CD4-positive, alpha-beta T cell treated with Interleukin-10 for 1 hour (primary cell): ENCODE measurements around the gene DHX15.
"Not testable (repeated sequence)": the region's sequence is repeated elsewhere in the genome, so short reads cannot be mapped to it uniquely, and the experiment has no call there.

ENCODE experiments used
- DNase-seq: peaks from one replicate; pipeline ENCODE4 v3.0.0-alpha.2; 2020

DHX15 gene

DNA sequence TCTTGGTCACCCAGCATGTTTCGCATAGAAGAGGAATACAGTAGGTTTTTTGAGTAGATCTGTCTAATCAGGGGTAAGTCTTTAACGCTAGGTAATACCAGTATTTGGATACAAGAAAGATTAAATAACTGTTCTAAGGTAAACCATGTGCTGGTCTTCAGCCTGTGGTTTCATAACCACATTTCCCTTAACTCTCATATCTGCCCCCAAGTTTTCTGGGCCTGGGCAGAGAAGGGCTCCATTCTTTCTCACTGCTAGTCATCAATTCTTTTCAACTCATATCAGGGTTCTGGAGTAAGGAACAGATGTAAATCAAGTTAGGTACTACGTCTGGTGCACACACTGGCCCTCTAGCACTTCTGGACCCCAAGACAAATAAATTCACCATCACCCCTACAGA is 49.0 kb downstream of the DHX15 start:
- no peak for DNase-seq

DNA sequence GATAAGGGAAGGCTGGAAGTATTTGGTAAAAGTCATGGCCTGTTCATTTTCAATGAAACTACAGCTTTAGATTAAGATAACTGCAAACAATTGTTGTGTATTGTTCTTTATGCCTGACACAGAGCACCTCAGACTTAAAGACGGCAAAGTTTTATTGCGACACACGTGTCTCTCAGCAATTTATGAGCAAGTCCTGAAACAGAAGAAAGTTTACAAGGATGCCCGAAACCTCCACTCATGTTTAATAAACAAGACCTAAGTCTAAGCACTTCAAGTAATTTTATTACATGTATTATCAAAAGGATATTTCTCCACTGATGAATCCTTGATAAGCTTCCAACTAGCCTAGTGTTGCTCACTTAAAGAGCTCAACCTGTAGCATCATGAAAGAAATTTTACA is 51.0 kb downstream of the DHX15 start:
- DNase-seq: no peak

DNA sequence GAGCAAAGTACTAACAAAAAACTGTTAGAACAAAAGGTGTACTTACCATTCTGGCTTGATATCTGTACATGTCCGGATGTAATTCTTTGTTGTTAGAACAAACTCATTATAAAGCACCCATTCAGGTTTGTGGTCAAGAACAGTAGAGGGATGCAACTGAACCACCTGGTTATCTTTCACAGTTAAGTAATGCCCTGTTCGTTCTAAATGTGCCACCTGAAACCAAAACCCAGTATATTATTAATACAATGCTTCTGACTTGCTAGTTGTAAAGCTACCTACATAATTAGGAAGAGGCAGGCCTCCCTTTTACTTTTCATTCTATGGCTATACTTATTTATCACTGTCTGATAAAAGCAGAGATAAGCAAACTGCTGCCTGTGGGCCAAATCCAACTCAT is 54.8 kb downstream of the DHX15 start:
- DNase-seq: no peak

DNA sequence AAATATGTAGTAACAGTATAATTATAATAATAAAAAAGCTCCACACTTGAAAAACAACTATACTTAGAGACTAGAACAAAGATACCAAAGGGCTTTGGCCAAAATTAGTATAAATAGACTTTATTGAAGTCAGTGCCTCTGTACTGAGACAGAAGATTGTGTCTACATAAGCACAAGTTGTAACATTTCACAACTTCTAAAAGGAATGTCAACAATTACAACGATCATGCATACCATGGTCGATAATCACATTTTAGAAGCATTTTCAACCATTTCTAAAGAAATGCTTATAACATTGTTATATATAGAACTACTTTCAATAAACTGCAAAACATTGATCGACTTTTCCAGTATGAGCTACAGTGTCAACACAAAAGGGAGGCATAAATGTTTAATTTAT is 57.0 kb downstream of the DHX15 start:
- DNase-seq: no peak

DNA sequence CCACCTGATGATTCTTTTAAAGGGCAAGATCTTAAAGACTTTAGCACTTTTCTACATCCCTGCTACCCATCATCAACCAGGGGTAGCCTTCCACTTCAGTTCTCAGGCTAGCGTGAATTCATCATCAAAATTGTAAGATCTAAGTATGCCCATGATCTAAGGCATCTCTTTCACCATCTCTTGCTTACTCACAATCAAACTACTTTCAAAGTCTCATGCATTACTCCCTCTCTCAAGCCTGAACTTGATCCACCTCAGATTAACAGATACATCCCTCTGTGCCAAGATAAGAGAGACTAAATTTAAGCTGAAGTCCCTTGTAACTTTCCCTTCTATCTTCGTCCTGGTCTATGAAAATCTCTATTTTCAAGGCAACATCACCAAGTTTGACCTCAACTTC is 62.8 kb downstream of the DHX15 start:
- DNase-seq: no peak

DNA sequence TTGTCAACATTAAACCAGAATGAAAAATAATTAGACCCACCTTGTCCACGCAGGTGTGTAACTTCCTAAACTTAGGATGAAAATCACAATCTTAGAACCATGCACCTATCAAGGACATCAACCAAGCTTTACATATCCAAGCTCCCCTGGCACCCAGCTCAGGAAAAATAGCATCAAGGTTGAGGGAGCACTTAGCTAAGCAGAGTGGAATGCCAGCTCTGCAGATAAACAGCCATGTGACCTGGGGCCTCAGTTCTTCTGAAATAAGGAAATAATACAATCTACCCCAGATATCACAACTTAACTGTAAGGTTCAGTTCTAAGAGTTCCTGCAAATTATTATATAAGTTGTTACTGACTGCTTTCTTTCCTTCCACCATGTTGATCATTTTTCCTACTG is 64.7 kb downstream of the DHX15 start:
- no peak for DNase-seq

DNA sequence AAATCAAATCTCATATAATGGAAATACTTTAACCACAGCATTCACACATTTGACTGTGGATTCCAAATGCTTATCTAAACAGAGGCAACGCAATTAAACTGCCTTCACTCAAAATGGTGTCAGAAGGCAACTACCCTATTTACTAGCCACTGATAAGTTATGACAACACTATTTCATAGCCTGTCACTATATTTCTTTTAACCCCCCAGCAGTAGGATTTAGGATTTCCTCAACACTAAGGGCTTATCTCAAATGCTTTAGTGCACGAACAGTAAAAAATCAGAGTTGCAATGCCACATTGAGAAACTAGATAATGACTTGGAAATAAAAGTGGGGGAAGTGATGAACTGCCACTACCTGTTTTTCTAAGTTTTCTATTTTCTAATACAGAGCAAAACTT is 66.7 kb downstream of the DHX15 start:
- DNase-seq: no peak

DNA sequence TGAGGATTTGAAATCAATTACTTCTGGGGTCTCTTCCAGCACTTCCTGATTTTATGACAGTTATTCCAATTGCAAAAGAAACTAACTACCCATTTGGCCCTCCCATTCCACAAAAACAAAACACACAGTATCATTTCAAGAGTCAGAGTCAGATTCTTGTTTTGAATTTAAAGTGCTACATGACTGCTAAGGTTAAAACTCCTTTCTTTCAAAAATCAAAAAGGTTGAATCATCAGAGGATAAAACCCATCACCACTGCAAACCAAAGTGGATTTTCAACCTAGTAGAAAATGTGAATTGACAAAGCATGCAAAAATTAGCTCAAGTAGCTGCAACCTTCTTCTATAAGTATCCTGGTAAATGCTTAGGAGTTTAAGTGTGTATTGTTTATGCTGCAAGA is 67.4 kb downstream of the DHX15 start:
- DNase-seq: no peak

DNA sequence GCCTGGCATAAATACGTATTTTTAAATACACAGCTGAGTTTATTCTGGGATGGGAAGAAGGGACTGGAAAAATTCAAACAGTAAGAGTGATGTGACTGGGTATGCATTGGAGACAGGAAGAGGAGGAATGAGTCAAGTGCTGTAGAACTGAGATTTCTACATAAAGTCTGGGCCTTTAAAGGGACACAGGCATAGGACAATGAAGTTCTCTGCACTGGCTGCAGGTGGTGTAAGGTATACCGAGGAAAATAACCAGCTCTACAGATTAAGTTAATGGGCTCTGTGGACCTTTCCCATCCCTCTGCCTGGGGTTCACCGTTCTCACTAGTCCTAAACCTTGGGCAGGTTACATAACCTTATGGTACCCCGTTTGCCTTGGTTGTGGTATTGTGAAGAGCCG is 68.7 kb downstream of the DHX15 start:
- DNase-seq: no peak

DNA sequence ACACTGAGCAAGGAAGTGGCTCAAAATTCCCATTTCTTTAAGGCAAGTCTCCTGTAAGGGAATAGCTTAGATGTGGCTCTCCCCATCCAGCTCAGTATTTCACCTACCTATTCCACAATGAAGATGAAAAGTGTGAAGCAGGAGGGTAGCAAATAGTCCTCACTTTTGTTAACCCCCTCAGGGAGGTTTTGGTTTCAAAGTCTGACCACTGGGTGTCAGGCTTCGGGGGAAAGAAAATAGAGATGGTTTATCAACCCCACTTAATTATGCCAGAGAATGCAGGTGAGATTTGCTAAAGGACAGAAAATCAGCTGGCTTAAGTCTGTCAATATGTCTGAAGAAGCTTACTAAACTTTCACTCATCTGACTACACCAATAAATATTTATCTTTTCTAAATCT is 69.5 kb downstream of the DHX15 start:
- no peak for DNase-seq

DNA sequence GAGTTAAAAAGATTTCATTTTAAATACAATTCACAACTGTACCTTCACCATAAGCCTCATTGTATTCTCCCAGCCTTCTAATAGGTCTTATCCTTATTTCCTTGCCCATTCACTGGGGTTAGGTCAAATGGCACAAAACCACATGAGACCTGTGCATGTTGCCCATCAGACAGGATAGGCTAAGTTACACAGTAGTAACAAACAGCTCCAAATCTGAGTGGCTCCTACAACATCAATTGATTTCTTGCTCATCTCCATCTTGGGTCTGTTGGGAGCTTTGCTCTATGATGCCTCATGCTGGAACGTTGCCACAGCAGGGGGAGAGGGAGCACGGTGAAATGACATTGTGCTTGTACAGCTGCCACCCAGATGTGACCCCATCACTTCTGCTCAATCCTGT is 70.6 kb downstream of the DHX15 start:
- no peak for DNase-seq

DNA sequence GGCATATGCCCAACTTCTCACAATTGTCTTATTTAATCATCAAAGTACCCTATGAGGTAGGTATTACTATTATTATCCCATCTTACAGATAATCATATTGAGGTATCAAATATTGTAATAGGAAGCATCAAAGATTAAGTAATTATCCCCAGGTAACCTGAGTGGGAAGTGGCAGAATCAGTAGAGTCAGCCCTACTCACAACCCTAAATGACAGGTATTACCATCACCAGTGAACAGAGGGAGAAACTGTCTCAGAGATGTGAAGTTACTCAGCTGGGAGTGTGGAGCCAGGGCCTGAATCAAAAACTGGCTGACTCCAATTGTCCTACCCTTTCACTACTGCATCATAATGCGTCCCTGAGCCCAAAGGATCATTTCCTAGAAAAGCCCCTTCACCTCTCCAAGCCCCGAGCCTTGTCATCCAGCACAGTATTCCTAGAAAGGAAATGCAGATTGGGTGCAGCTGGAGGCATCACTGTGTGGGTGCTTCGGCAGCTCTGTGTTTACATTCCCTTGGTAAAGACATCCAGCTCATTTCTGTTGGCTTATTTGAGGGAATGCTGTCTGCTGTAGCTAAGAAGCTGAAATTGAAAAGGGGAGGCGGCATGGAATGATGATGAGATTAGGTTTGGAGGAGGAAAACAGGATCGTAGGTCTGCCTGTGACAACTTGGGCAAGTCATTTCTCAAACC is 72.8 kb downstream of the DHX15 start:
- DNase-seq: no peak

DNA sequence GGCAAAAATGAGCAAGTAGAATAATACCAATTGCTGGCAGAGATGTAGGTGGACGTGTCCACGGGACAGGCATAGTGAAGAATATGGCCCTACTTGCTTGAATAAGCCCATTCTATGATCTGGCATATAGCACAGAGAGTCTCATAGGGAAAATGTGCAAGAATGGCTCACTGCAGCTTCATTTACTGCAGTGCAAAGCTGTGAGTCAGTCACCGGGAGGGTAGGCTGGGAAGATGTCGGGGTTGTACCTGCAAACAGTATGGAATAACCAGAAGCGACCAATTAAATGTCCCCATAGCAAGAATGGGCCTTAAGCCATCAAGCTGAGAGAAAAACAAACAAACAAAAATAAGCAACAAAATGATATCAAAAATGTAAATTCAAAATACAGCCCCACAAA is 74.3 kb downstream of the DHX15 start:
- no peak for DNase-seq

DNA sequence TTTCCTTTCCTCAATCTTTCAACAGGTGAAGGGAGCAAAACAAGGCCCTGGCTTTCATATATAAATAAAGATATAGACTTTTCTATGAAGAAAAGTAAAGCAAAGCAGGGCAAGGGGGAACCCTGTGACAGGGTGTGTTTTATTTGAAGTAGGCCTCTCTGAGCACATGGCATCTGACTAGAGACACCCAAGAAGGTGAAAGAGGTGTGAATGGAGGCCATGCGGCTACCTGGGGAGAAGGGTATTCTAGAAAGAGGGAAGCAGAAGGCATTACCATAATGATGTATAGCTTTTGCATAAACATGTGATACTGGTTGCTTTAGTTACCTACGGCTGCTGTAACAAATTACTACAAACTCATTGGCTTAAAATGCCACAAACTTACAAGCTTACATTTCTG is 75.8 kb downstream of the DHX15 start:
- DNase-seq: no peak

DNA sequence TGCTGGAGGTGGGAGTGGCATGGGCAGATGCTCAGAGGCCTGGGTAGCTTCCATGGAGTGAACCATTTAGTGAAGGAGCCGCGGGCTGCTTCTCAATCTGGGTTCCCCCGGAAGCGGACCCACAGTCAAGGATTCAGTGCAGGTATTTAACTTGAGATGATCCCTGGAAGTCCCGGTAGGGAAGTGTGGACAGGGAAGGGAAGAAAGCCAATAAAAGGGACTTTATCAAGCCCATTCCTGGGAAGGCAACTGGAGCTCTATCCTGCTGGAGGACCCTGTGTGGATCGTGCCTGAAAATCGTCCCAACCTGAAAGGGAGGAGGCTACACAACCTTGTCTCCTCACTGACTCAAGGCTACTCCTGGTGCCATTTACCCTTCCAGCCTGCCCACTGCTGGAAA is 76.9 kb downstream of the DHX15 start:
- DNase-seq: no peak

DNA sequence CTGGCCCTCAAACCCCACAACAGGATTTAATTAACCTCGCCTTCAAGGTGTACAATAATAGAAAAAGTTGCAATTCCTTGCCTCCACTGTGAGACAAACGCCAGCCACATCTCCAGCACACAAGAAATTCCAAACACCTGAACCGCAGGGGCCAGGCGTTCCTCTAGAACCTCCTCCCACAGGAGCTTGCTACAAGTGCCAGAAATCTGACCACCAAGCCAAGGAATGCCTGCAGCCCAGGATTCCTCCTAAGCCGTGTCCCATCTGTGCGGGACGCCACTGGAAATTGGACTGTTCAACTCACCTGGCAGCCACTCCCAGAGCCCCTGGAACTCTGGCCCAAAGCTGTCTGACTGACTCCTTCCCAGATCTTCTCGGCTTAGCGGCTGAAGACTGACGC is 81.3 kb downstream of the DHX15 start:
- not testable (repeated sequence) for DNase-seq

DNA sequence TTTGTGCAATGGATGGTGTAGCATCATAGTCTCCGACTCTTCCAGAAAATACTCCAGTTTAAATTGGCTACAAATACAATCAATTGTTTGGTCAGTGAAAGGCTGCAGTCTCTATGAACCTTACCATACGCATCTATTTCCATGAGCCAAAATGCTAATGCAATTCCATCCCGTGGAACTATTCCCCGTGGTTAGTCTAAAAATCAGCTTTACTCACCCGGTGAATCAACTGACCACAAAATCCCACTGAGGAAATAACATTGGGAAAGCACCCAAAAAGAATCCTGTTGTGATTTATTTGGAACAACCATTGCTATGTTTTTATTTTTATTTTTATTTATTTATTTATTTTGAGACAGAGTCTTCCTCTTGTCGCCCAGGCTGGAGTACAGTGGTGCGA is 87.1 kb downstream of the DHX15 start:
- no peak for DNase-seq

DNA sequence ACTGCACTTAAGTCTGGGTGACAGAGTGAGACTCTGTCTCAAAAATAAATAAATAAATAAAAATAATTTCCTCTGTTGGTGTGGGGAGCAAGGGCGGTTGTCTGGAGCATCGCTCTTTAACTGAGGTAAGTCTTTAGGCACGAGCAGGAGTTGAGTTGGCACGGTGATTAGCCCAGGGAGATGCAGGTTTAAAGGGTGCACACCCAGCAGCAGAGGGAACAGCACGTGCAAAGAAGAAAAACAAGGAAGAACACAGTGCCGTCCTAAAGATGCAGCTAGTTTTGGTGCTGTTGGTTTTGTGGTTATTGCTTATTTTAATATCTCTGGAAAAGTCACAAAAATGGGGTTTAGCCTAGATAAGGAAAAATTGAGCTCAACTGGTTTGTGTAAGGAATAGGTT is 87.8 kb downstream of the DHX15 start:
- DNase-seq: no peak

DNA sequence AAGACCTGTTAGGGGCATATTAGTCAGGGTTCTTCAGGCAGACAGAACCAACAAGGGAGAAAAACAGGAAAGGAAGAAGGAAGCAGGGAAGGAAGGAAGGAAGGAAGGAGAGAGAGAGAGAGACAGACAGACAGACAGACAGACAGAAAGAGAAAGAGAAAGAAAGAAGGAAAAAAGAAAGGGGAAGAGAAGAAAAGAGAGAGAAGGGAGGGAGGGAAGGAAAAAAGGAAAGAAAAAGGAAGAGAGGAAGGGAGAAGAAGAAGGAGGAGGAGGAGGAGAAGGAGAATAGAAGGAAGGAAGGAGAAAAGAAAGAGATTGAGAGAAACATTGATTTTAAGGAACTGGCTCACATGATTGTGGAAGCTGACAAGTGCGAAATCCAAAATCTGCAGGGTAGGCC is 89.0 kb downstream of the DHX15 start:
- DNase-seq: no peak

DNA sequence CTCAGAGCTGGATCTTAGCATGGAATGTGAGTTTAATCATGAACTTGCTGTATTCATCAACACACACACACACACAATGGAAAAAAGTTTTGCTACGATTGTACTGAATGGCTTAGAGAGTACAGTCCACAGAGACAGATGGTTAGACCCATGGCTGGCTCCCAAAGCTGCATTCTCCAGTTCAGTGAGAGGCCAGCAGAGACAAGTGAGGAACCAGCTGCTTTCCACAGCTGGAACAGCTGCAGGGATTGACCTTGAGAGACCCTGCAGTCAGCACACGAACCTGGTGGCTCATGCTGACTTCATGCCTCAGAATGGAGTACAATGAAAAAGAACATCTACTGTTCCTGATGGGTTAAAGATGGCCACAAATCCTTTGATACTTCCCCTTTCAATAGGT is 94.5 kb downstream of the DHX15 start:
- no peak for DNase-seq

DNA sequence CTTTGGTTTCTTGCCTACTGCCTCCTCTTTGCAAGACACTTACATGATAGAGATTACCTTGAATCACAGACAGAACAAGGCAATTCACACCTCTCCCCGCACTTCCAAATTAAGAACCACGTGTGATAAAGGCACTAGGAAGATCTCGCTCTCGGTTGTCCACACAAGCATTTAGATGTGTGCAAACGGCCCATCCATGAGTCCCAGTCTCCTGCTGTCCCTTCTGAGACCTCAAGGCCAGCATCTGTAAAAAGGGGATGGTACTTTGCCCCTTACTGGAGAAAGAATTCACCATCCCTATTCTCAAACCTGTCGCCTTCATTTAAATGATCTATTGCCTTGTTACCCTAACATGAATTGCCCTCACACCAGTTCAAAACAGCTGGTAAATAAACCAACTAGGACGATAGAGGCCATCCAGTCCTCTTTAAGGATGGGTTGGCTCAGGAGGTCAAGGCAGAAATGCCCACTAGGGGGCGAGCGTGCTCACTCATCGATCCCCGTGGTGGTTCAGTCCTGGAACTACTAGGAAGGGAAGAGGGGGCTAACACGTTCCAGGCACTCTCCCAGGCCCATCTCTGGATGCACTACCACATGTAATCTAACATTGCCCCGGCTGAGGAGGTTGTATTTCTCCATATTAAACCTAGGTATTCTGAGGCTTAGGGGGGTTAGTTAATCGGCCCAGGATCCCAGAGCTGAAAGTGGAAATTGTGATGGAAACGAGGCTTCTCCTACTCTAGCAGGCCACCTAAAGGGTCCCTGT is 95.8 kb downstream of the DHX15 start:
- DNase-seq: peak; percentile 50

DNA sequence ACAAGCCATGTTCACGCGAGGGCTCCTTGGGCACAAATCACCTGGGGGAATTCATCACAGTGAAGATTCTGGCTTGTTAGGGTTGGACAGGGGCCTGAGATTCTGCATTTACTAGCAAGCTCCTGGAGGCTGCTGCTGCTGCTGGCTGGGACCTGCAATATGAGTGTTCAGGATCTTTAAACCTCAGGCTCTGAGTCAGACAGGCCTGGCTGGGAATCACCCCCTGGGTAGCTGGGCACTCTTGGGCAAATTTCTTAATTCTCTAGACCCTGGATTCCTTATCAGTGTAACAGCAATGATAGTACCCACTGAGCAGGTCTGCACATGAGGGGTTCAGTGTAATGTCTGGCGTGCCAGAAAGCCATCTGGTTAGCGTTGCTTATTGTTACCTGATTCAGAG is 101.5 kb downstream of the DHX15 start:
- no peak for DNase-seq

DNA sequence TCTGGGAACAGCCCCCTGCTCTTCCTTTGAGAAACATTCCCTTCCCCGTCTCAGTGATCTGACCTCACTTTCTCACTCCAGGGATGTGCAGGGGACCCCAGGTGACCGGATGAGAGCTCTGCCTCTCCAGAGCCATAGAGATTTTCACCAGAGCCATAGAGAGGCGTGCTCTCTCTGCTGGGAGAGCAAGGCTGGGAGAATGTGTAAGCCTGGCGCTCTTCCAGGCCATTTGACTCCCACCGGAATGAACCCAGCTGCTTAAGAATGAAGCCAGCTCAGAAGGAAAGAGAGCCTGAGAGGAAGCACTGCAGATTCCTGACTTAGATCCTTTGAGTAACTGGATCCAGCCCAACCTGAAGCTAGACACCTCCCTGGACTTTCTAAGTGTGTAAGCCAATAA is 106.4 kb downstream of the DHX15 start:
- DNase-seq: no peak
